Mammary epithelial cell (primary cell): ENCODE measurements around the gene NPIPB12.
"Not testable (repeated sequence)": the region's sequence is repeated elsewhere in the genome, so short reads cannot be mapped to it uniquely, and the experiment has no call there.

ENCODE experiments used
- EZH2 ChIP-seq: IDR thresholded peaks from 2 replicates; pipeline ENCODE4 v1.6.1; 2012; ENCODE audit warnings: low read length, inconsistent platforms, borderline replicate concordance
- TF ChIP-seq, protein P1 (sequence below), 2 donors: IDR thresholded peaks in 1 of 2; conservative IDR thresholded peaks in 1 of 2; 2 replicates each; pipeline ENCODE4 v1.5.1; 2011 to 2012; ENCODE audit warnings: inconsistent platforms in 2 of 2, low read length in 2 of 2, mild to moderate bottlenecking in 2 of 2, control low read depth in 1 of 2, low read depth in 1 of 2; ENCODE audit not compliant: insufficient read depth in 1 of 2; ENCODE audit errors: extremely low read depth in 1 of 2

DNA sequence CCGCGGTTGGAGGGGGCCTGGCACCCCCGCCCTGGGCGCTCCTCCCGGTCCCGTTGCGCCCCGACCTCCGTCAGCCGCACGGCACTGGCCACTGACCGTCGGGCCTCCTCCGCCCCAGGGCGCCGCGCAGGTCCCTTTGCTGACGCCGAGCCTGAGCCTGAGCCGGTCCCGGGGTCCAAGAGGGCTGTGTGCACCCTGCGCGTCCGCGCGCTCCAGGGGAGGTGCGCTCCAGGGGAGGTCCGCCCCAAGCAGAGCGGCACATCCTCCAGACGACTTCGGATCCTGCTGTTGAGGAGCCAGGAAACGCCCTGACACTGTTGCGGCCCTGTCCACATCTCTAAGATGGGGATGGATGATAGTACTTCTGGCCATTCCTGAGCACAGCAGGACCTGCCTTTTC is 39.3 kb downstream of the NPIPB12 start:
- TF ChIP-seq, protein P1, sequence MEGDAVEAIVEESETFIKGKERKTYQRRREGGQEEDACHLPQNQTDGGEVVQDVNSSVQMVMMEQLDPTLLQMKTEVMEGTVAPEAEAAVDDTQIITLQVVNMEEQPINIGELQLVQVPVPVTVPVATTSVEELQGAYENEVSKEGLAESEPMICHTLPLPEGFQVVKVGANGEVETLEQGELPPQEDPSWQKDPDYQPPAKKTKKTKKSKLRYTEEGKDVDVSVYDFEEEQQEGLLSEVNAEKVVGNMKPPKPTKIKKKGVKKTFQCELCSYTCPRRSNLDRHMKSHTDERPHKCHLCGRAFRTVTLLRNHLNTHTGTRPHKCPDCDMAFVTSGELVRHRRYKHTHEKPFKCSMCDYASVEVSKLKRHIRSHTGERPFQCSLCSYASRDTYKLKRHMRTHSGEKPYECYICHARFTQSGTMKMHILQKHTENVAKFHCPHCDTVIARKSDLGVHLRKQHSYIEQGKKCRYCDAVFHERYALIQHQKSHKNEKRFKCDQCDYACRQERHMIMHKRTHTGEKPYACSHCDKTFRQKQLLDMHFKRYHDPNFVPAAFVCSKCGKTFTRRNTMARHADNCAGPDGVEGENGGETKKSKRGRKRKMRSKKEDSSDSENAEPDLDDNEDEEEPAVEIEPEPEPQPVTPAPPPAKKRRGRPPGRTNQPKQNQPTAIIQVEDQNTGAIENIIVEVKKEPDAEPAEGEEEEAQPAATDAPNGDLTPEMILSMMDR (conservative IDR thresholded peaks at IDR 0.05 in 1 of 2, IDR thresholded peaks at IDR 0.05 in 1 of 2; ENCODE audit: extremely low read depth in 1 of 2, insufficient read depth in 1 of 2, low read depth in 1 of 2, low read length in 2 of 2): not testable (repeated sequence)
- not testable (repeated sequence) for TF ChIP-seq EZH2
